ENCODE data around the gene PFKFB1.
A peak's percentile ranks its signal among the peaks of the same experiment; 100 is the strongest.

Gene PFKFB1

DNA sequence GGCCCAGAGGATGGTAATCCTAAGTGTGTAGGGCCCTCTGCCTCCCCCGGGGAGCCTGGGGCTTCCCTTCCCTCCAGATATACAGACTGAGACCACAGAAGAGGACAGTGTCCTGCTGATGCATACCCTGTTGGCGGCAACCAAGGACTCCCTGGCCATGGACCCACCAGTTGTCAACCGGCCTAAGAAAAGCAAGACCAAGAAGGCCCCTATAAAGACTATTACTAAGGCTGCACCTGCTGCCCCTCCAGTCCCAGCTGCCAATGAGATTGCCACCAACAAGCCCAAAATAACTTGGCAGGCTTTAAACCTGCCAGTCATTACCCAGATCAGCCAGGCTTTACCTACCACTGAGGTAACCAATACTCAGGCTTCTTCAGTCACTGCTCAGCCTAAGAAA is 71.4 kb downstream of the PFKFB1 start:
- DNase-seq (ENCODE audit: low read depth) = no peak

DNA sequence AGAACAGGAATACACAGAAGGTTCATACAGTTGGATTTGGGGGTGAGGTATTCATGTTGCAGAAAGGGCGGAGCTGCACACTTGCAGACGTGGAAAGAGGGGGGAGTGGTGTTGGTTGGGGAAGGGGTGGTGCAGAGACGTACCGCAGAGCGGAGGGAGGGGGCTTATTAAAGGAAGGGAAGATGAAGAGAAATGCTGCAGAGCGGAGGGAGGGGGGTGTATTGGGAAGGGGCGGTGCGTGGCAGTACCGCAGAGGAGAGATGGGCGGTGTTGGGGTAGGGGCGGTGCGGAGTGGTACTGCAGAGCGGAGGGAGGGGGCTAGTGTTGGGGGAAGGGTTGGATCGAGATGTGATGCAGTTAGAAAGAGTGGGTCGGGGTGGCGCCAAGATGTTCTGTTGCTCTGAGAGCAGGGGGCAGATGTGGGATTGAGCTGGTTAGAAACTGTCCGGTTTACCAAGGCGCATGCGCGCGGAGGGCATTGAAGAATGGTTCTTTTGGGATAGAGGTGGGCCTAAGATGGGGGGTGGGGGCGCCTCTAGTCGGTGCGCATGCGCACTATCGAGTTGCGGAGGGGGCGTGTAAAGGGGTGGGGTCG is 72.5 kb downstream of the PFKFB1 start:
- peak; percentile 11 for DNase-seq (ENCODE audit: low read depth)

DNA sequence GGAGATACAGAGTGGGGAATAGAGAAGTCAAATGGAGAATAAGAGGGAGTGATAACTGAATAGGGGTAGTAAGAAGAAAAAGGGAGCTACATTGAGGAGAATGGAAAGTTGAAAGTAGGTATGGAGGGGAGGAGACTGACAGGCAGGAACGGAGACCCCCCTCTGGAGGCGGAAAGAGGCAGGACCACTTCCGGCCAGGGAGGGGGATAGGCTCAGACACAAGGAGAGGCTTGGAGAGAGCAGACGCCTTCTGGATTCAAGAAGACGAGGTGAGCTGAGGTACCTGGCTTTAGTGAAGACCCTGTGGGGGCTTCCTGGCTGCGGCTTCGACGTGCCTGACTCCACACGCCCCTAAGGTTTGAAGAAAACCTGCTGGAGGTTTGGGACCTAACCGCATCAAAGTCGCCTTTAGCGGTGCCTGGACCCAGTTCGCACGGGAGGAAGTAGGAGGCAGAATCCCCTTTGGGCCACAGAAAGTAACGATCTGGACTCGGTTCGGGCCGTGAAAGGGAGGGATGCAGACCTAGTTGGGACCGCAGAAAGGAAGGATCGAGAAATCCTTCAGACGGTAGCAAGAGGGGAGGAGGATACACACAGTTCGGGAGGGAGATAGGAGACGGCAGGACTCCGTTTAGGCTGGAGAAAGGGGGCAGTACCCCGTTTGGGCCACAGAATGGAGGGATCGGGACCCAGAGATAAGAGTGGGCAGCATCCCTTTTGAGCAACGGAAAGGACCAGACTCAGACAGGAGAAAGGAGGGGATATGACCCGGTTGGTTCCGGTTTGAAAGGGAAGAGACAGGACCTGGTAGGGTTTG is 73.2 kb downstream of the PFKFB1 start, which contains the start of gene TRO:
TSS of gene TRO (plus strand) at position 215 of the 817 bp plus-strand sequence. CDS start 1,423 bp downstream, outside the sequence.
- DNase-seq (ENCODE audit: low read depth) = no peak

DNA sequence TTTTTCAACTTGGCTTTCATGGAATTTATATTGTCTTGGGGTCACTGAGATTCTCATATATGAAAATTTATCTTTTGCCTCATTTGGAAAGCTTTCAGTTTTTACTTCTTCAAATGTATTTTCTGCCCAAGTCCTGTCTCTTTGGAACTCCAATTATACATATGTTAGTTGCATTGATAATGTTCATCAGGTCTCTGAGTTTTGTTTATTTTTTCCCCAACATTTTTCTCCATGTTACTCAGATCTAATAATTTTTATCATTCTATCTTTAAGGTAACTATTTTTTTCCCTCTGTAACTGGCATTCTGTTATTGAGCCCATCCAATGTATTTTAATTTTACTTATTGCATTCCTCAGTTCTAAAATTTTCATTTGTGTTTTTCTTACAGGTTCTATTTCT is 84.0 kb downstream of the PFKFB1 start:
- DNase-seq (ENCODE audit: low read depth) = no peak

DNA sequence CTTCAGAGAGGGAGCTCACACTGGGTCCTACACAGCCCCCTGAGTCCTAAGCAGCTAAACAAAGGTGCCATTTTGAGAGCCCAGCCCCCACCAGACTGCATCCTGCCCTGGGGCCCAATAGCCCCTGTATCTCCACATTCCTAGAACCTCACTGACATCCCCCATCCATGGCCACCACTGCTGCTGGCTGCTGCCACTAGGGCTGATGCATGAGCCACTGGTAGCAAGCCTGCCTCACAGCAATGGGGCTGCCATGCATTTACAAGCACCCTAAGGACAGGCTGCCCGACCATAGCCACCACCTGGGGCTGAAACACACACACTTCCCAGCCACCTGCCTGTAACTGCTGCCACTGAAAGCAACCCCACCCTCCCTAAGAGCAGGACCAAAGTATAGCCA is 99.8 kb downstream of the PFKFB1 start:
- no peak for DNase-seq (ENCODE audit: low read depth)

DNA sequence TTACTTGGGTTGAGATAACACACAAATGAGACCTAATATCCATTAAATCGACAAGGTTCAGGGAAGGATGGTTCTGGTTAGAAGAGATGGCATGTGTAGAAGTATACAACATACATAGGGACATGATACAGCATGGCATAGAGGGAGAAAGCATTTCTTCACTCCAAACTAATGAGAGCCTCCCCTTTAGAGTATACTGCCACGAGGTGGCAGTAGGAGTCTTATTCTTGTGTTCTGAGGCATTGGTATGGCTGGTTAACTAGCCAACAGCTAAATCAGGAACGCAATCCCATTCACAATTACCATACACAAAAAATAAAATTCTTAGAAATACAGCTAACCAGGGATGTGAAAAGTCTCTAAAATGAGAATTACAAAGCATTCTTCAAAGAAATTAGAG is 102.4 kb downstream of the PFKFB1 start:
- no peak for DNase-seq (ENCODE audit: low read depth)

DNA sequence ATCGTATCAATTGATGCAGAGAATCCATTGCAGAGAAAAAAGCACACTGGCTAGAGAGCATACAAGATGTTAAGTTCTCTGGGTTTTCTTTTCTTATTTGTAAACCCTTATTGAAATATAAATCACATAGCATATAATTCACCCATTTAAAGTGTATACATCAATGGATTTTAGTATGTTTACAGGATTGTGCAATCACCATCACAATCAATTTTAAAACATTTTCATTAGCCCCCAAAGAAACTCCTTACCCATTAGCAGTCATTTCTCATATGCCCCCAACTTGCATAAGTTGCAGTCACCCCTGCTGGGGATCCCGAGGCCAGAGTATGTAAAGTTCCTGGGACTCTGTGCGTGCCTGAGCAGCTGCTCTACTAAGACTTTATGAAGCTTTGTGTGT is 108.2 kb downstream of the PFKFB1 start:
- DNase-seq (ENCODE audit: low read depth) = no peak

All from stimulated activated CD8-positive, alpha-beta memory T cell treated with anti-CD3 and anti-CD28 coated beads, Interleukin-15, amount 100 ng/mL, for 24 hours (primary cell).